ENCODE results near the gene CDK1.

CDK1 gene

GRCh38 chr10:60778214-60778970, at the start of gene CDK1:
Gene CDK1 (plus strand): TSS chr10:60778478. CDS start chr10:60780166, 1,688 bp downstream.
- peak within 1 kb of the TSS; percentile 99 for H3K27ac ChIP-seq
- TF ChIP-seq CTCF (conservative IDR thresholded peaks at IDR 0.05) (no peak), ZFX (IDR thresholded peaks at IDR 0.05) (peak; percentile 83)

GRCh38 chr10:60729106-60729505, 49.2 kb upstream of the CDK1 start:
- no peak for TF ChIP-seq CTCF (conservative IDR thresholded peaks at IDR 0.05)
- TF ChIP-seq ZFX (IDR thresholded peaks at IDR 0.05), result no peak

GRCh38 chr10:60731134-60731885, 47.0 kb upstream of the CDK1 start:
- H3K27ac ChIP-seq, result peak overlapping the region; percentile 99
- TF ChIP-seq ZFX (IDR thresholded peaks at IDR 0.05) (no peak), CTCF (conservative IDR thresholded peaks at IDR 0.05) (no peak)

More at GRCh38 chr10:60729106-60729505, 49.2 kb upstream of the CDK1 start:
- H3K27ac ChIP-seq, result peak overlapping the region; percentile 32; the same call in 1 of the 2 replicates

- no peak for TF ChIP-seq ZFX (IDR thresholded peaks at IDR 0.05)
- TF ChIP-seq CTCF (conservative IDR thresholded peaks at IDR 0.05), result no peak
- H3K27ac ChIP-seq, result peak overlapping the region; percentile 99
Observed at GRCh38 chr10:60732198-60732806, 46.0 kb upstream of the CDK1 start.

- peak; percentile 93 for TF ChIP-seq ZFX (IDR thresholded peaks at IDR 0.05)
- peak; percentile 69 for TF ChIP-seq CTCF (conservative IDR thresholded peaks at IDR 0.05)
- H3K27ac ChIP-seq, result peak overlapping the region; percentile 99
Observed at GRCh38 chr10:60732807-60733516, 45.3 kb upstream of the CDK1 start.

DNA sequence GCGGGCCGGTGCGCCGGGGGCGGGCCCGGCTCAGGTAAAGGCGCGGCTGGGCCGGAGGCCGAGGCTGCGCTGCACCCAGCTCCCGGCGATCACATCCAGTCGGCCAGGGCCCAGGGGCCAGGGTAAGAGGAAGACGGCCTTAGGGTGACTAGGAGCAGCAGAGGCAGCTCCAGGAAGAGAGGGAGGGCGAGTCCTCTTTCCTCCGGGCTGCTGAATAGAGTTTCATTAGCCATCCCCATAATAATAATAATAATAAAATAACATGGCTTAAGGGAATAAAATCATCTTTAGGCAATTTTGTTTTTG, 44.8 kb upstream of the CDK1 start:
- no peak; the same call in 1 of the 2 replicates for TF ChIP-seq ZFX (IDR thresholded peaks at IDR 0.05)
- TF ChIP-seq CTCF (conservative IDR thresholded peaks at IDR 0.05), result peak; percentile 43; the same call in 1 of the 2 replicates
- H3K27ac ChIP-seq, result peak overlapping the region; percentile 99

Measured in C4-2B (cell line).